ENCODE measurements around the gene MOGAT2. TPM values are rescaled to one million over a fixed set of nuclear protein-coding genes. Genes with fewer than 3 reads are reported as not detected.

Gene MOGAT2
- total RNA-seq, 1 experiment from 2014 or later = 0.12 TPM

- H3K9me3 ChIP-seq (ENCODE audit: control insufficient read depth in 1 of 2, insufficient read depth in 1 of 2, low read depth in 1 of 2, low read length in 2 of 2) = no peaks in the 10 kb centered on the region
- H3K79me2 ChIP-seq (ENCODE audit: insufficient read depth, low read length) = no peaks in the 10 kb centered on the region
- ChIA-PET POLR2A (no interaction called here), CTCF (interaction anchor here (1.1 to 1.4 kb wide), 3 partner anchors 8 to 438 kb away, joined by 3 to 12 read pairs (median 6); no protein-coding TSS in a partner anchor), RAD21 (ENCODE audit: low non-redundant PET in 1 of 2, low total read pairs in 2 of 2, uncharacterized antibody in 2 of 2, unreplicated experiment in 2 of 2) (no interaction called here)
- DNase-seq (ENCODE audit: low read depth, low spot score) (no peak), ATAC-seq (no peak)
- BruUV-seq (replicated peaks) = no TSS peak
- H2AFZ ChIP-seq (ENCODE audit: low read depth, low read length, poor library complexity, severe bottlenecking) = no peak overlapping the region
- TF ChIP-seq ZNF274 (IDR thresholded peaks at IDR 0.05; ENCODE audit: low read depth, low read length) (no peak), MAX (IDR thresholded peaks at IDR 0.05) (no peak), ZBTB33 (IDR thresholded peaks at IDR 0.05; ENCODE audit: extremely low read depth, insufficient replicate concordance, low read length) (no peak), SIN3A (IDR thresholded peaks at IDR 0.05; ENCODE audit: low read depth) (no peak), TCF7L2 (IDR thresholded peaks at IDR 0.05; ENCODE audit: borderline replicate concordance, extremely low read depth, insufficient read depth, insufficient read length) (no peak), EZH2phosphoT487 (IDR thresholded peaks at IDR 0.05; ENCODE audit: borderline replicate concordance) (no peak), YY1 (IDR thresholded peaks at IDR 0.05; ENCODE audit: extremely low read depth, insufficient replicate concordance, low read depth, low read length) (no peak), EGR1 (IDR thresholded peaks at IDR 0.05; ENCODE audit: low read depth) (no peak)
- H3K4me3 ChIP-seq (replicated peaks in 1 of 2; ENCODE audit: low read depth in 1 of 2, low read length in 2 of 2) = no peak overlapping the region
- H3K36me3 ChIP-seq (ENCODE audit: control insufficient read depth in 1 of 2, insufficient read depth in 2 of 2, low read length in 2 of 2) = no peaks in the 10 kb centered on the region
- H4K20me1 ChIP-seq (ENCODE audit: insufficient read depth) = no peaks in the 10 kb centered on the region
- H3K4me2 ChIP-seq (ENCODE audit: low read length) = no peak overlapping the region
- no peak overlapping the region for H3K27ac ChIP-seq (ENCODE audit: low read depth, low read length)
- no peaks in the 10 kb centered on the region for H3K27me3 ChIP-seq (ENCODE audit: insufficient read depth, low read length)
- H3K4me1 ChIP-seq (ENCODE audit: control insufficient read depth in 1 of 2, insufficient read depth in 2 of 2, low read length in 2 of 2) = peaks cover 0 to 4% of the 10 kb centered on the region in 2 experiments; a peak in 1 of 4 replicates
- H3K9me2 ChIP-seq (ENCODE audit: insufficient read depth) = no peaks in the 10 kb centered on the region
- intact Hi-C loops (cut with micrococcal nuclease) = no loop called here
- no peak overlapping the region for H3K9ac ChIP-seq (ENCODE audit: low read length)
Measured at GRCh38 chr11:75714211-75714610, 3.4 kb upstream of the MOGAT2 start.
